Ascending aorta (tissue), 2 donors: ENCODE data around the gene UBL3. TPM values are rescaled to one million over a fixed set of nuclear protein-coding genes. Genes with fewer than 3 reads are reported as not detected.

Experiments
- DNase-seq, 2 donors: peaks; one replicate each; pipeline ENCODE4 v3.0.0-alpha.2; 2019; ENCODE audit warnings: low spot score in 2 of 2
- H3K27ac ChIP-seq, 2 donors: fragments of 200-600 bp; sonication (generic); one replicate each; pipeline ENCODE4 v1.5.1; 2016 to 2017; ENCODE audit warnings: mild to moderate bottlenecking in 1 of 2
- H3K27me3 ChIP-seq: fragments of 200-600 bp; sonication (generic); one replicate; pipeline ENCODE4 v1.5.1; 2017
- H3K36me3 ChIP-seq, 2 donors: fragments of 200-600 bp; sonication (generic); one replicate each; pipeline ENCODE4 v1.5.1; 2016
- H3K4me1 ChIP-seq, 2 donors: fragments of 200-600 bp; sonication (generic); one replicate each; pipeline ENCODE4 v1.5.1; 2016 to 2017; ENCODE audit warnings: mild to moderate bottlenecking in 1 of 2
- H3K4me3 ChIP-seq, 2 donors: fragments of 200-600 bp; sonication (generic); one replicate each; pipeline ENCODE4 v1.5.1; 2016 to 2017; ENCODE audit warnings: mild to moderate bottlenecking in 1 of 2
- H3K9me3 ChIP-seq, 2 donors: fragments of 200-600 bp; sonication (generic); one replicate each; pipeline ENCODE4 v1.5.1; 2016
- intact Hi-C: fragments of 100-400 bp; cut with DNase I; formaldehyde crosslinking; loops from one replicate; pipeline ENCODE4 v1.15.1; 2023
- total RNA-seq: library from RNA; depleted of rRNA; stranded (reverse); fragments of >200 nt; gene quantifications from one replicate; pipeline ENCODE4 v1.1.0, GENCODE V29; 2016
- TF ChIP-seq, protein P1 (sequence below), 3 experiments: fragments of 200-600 bp in 2 of 3; fragments of 450-650 bp in 1 of 3; sonication (generic) in 2 of 3; IDR thresholded peaks; one replicate each; pipeline ENCODE4 v1.5.1; 2016 to 2019; ENCODE audit warnings: antibody characterized with exemption in 3 of 3, mild to moderate bottlenecking in 1 of 3, moderate library complexity in 1 of 3

UBL3 gene, protein sequence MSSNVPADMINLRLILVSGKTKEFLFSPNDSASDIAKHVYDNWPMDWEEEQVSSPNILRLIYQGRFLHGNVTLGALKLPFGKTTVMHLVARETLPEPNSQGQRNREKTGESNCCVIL
- 17.9 TPM for total RNA-seq

DNA sequence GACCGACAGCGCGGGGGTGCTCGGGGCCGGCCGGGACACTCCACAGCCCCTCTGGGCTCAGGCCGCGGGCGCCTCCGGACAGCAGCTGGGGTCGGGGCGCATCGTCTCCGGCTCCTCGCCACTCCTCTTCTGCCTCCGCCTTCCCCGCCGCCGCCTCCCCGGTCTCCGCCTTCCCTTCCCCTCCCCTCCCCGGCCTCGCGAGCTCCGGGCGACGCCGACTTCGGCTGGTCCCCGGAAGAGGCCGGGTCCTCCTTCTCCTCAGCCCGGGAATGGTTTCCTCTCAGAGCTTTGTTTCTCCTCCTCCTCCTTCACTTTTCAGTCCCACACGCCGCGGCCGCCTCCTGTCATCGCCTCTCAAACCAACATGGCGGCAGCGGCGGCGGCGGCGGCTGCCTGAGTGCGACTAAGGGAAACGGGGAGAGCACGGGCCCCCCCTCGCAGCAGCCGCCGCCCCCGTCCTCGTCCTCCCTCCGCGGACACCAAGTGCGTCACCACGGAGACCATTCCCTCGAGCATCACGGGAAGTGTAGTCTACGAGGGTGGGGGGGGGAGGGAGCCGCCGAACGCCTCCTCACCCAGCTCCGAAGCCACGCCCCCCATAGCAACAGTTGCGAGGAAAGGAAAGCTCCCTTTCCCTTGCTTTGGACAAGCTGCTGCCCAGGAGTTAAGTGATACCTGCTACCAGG lies at the start of gene UBL3:
Gene UBL3 (minus strand): TSS at position 405 of the 686 bp plus-strand sequence. CDS start 1,079 bp downstream, outside the sequence.
- peaks cover 0 to 11% of the 10 kb centered on the region in 2 donors for H3K4me1 ChIP-seq

DNA sequence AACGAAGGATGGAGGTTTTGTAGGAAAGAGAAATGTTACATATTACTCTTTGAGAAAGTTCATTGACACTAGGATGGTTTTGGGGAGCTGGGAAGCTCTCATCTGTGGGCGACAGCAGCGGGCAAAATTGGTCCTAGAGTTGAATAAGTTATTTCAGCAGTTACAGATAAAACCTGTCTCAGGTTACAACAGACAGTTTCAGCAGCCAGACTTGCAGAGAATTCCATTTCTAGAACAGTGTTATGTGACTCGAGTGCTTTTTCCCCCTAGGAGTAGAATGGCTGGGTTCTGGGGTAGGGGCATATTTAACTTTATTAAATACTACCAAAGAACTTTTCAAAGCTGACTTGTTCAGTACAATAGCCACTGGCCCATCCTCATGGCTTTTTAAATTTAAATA lies 46.7 kb upstream of the UBL3 start:
- Histone ChIP-seq H3K27me3 (no peaks in the 10 kb centered on the region), H3K9me3 (no peaks in the 10 kb centered on the region), H3K36me3 (no peaks in the 10 kb centered on the region), H3K4me3 (no peak overlapping the region), H3K27ac (no peak overlapping the region), H3K4me1 (no peaks in the 10 kb centered on the region)
- intact Hi-C loops: no loop called here
- TF ChIP-seq, protein P1, sequence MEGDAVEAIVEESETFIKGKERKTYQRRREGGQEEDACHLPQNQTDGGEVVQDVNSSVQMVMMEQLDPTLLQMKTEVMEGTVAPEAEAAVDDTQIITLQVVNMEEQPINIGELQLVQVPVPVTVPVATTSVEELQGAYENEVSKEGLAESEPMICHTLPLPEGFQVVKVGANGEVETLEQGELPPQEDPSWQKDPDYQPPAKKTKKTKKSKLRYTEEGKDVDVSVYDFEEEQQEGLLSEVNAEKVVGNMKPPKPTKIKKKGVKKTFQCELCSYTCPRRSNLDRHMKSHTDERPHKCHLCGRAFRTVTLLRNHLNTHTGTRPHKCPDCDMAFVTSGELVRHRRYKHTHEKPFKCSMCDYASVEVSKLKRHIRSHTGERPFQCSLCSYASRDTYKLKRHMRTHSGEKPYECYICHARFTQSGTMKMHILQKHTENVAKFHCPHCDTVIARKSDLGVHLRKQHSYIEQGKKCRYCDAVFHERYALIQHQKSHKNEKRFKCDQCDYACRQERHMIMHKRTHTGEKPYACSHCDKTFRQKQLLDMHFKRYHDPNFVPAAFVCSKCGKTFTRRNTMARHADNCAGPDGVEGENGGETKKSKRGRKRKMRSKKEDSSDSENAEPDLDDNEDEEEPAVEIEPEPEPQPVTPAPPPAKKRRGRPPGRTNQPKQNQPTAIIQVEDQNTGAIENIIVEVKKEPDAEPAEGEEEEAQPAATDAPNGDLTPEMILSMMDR (IDR thresholded peaks at IDR 0.05): no peak
- DNase-seq: no peak

More for the DNA sequence above, at the start of gene UBL3:
- DNase-seq: peak; percentile 91 to 98
- TF ChIP-seq, protein P1 (IDR thresholded peaks at IDR 0.05): no peak
- H3K27ac ChIP-seq: peak within 1 kb of the TSS; percentile 97 to 98
- intact Hi-C loops: loop anchor here (1.0 to 5.0 kb wide), 5 partner anchors 75 to 457 kb away; partner anchors contain the start of gene KATNAL1
- no peaks in the 10 kb centered on the region for H3K27me3 ChIP-seq
- H3K36me3 ChIP-seq: no peaks in the 10 kb centered on the region
- no peaks in the 10 kb centered on the region for H3K9me3 ChIP-seq
- peak within 1 kb of the TSS; percentile 76 to 95 for H3K4me3 ChIP-seq

DNA sequence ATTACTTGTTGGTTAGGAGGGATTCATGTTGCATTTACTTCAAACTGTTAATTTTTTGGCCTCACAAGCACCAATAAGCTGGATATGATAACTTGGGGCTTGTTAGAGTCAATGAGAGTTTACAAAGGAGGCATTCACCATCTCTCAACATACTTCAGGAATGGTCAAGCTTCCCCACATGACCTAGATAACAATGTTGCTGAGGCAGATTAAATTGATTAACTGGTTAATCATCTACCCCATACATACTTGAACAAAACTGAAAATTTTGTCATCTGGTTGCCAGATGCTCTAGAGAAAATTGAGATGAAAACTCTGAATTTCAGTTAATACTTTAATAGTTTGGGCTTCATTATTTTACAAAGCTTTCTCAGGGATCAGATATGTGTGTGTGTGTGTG lies 43.0 kb upstream of the UBL3 start:
- TF ChIP-seq, protein P1 (IDR thresholded peaks at IDR 0.05): no peak
- intact Hi-C loops: no loop called here
- DNase-seq: no peak
- no peaks in the 10 kb centered on the region for H3K36me3 ChIP-seq
- H3K4me3 ChIP-seq: no peak overlapping the region
- no peaks in the 10 kb centered on the region for H3K4me1 ChIP-seq
- no peak overlapping the region for H3K27ac ChIP-seq
- H3K27me3 ChIP-seq: no peaks in the 10 kb centered on the region
- H3K9me3 ChIP-seq: no peaks in the 10 kb centered on the region

GRCh38 chr13:29892151-29892550 lies 41.7 kb upstream of the UBL3 start:
- TF ChIP-seq, protein P1 (IDR thresholded peaks at IDR 0.05): no peak
- intact Hi-C loops: no loop called here
- H3K27ac ChIP-seq: no peak overlapping the region

DNA sequence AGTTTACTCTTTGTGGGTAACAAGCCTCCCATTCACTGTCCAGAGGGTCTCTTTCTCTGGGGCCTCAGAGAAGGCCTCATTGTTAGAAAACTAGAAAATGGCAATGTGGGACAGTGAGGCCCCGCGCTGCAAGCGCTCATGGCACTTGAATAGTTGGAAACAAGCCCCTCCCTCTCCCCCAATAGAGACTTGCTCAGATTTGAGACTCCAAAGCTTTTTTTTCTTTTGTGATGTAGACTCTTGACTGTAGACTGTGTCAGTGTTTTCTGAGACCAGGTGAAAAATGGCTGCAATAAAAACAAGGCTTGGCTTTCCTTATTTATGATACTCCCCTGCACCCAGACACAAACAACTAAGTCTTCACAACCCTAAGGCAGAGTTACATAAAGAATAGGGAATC lies 38.7 kb upstream of the UBL3 start:
- Histone ChIP-seq H3K9me3 (no peaks in the 10 kb centered on the region), H3K27me3 (no peaks in the 10 kb centered on the region), H3K36me3 (no peaks in the 10 kb centered on the region), H3K27ac (no peak overlapping the region), H3K4me3 (no peak overlapping the region), H3K4me1 (no peaks in the 10 kb centered on the region)
- DNase-seq: no peak
- TF ChIP-seq, protein P1 (IDR thresholded peaks at IDR 0.05): no peak
- intact Hi-C loops: no loop called here

More at GRCh38 chr13:29892151-29892550, 41.7 kb upstream of the UBL3 start:
- Histone ChIP-seq H3K4me1 (no peaks in the 10 kb centered on the region), H3K9me3 (no peaks in the 10 kb centered on the region), H3K27me3 (no peaks in the 10 kb centered on the region), H3K36me3 (no peaks in the 10 kb centered on the region), H3K4me3 (no peak overlapping the region)
- no peak for DNase-seq
